ENCODE measurements around the gene MLANA. TPM values are rescaled to one million over a fixed set of nuclear protein-coding genes. Genes with fewer than 3 reads are reported as not detected.

Gene MLANA
- total and polyA plus RNA-seq, 7 donors, result 0.03 TPM; not detected in 6

- Histone ChIP-seq H3K4me3 (no peak overlapping the region), H3K9me3 (no peaks in the 10 kb centered on the region), H3K4me1 (no peaks in the 10 kb centered on the region), H3K27ac (no peak overlapping the region), H3K36me3 (ENCODE audit: insufficient read depth in 1 of 2, low read depth in 1 of 2) (peaks cover 0 to 28% of the 10 kb centered on the region in 2 donors), H3K27me3 (ENCODE audit: insufficient read depth in 3 of 3, low read length in 2 of 3) (no peaks in the 10 kb centered on the region)
- TF ChIP-seq CTCF (IDR thresholded peaks at IDR 0.05), result no peak
- 93 to 95% (median 93%) methylated on average over 4 of the region's 4 CpGs for WGBS, 3 donors
- ATAC-seq (no peak), DNase-seq (no peak)
- intact Hi-C loops (cut with DNase I), result no loop called here
These were observed 26.6 kb downstream of the MLANA start for GRCh38 chr9:5917273-5917672.

- H3K27ac ChIP-seq, result no peak overlapping the region
- peaks cover 0 to 35% of the 10 kb centered on the region in 2 donors for H3K36me3 ChIP-seq (ENCODE audit: insufficient read depth in 1 of 2, low read depth in 1 of 2)
- no peaks in the 10 kb centered on the region for H3K9me3 ChIP-seq
- no peak overlapping the region for H3K4me3 ChIP-seq
- TF ChIP-seq CTCF (IDR thresholded peaks at IDR 0.05), result no peak
- H3K27me3 ChIP-seq (ENCODE audit: insufficient read depth in 3 of 3, low read length in 2 of 3), result no peaks in the 10 kb centered on the region
- ATAC-seq (no peak), DNase-seq (no peak)
- no peaks in the 10 kb centered on the region for H3K4me1 ChIP-seq
- intact Hi-C loops (cut with DNase I), result no loop called here
- WGBS, 3 donors, result 63 to 66% (median 65%) methylated on average over 3 of the region's 3 CpGs
These were observed 27.2 kb downstream of the MLANA start for GRCh38 chr9:5917888-5918287.

- Histone ChIP-seq H3K27ac (no peak overlapping the region), H3K9me3 (no peaks in the 10 kb centered on the region), H3K4me1 (no peaks in the 10 kb centered on the region), H3K27me3 (ENCODE audit: insufficient read depth in 3 of 3, low read length in 2 of 3) (no peaks in the 10 kb centered on the region), H3K4me3 (no peak overlapping the region), H3K36me3 (ENCODE audit: insufficient read depth in 1 of 2, low read depth in 1 of 2) (peaks cover 0 to 40% of the 10 kb centered on the region in 2 donors)
- WGBS, 3 donors, result 92 to 98% (median 93%) methylated on average over 3 of the region's 3 CpGs
- DNase-seq (no peak), ATAC-seq (no peak)
- no peak for TF ChIP-seq CTCF (IDR thresholded peaks at IDR 0.05)
- intact Hi-C loops (cut with DNase I), result no loop called here
These were observed 27.8 kb downstream of the MLANA start for GRCh38 chr9:5918460-5918859.

- intact Hi-C loops (cut with DNase I), result no loop called here
- Histone ChIP-seq H3K27me3 (ENCODE audit: insufficient read depth in 3 of 3, low read length in 2 of 3) (no peaks in the 10 kb centered on the region), H3K27ac (no peak overlapping the region), H3K9me3 (no peaks in the 10 kb centered on the region), H3K4me1 (no peaks in the 10 kb centered on the region), H3K36me3 (ENCODE audit: insufficient read depth in 1 of 2, low read depth in 1 of 2) (peaks cover 2 to 57% of the 10 kb centered on the region in 2 donors), H3K4me3 (no peak overlapping the region)
- ATAC-seq, result no peak
- no peak for TF ChIP-seq CTCF (IDR thresholded peaks at IDR 0.05)
- no peak for DNase-seq
- WGBS, 3 donors, result 96 to 100% (median 97%) methylated on average over 2 of the region's 2 CpGs
These were observed 30.2 kb downstream of the MLANA start for GRCh38 chr9:5920860-5921328.

- H3K9me3 ChIP-seq, result no peaks in the 10 kb centered on the region
- no peak for TF ChIP-seq CTCF (IDR thresholded peaks at IDR 0.05)
- ATAC-seq (no peak), DNase-seq (no peak)
- intact Hi-C loops (cut with DNase I), result no loop called here
- no peaks in the 10 kb centered on the region for H3K4me1 ChIP-seq
- no peaks in the 10 kb centered on the region for H3K27me3 ChIP-seq (ENCODE audit: insufficient read depth in 3 of 3, low read length in 2 of 3)
- H3K27ac ChIP-seq, result no peak overlapping the region
- WGBS, 3 donors, result 78 to 98% (median 93%) methylated on average over 2 of the region's 2 CpGs
- H3K36me3 ChIP-seq (ENCODE audit: insufficient read depth in 1 of 2, low read depth in 1 of 2), result peaks cover 2 to 61% of the 10 kb centered on the region in 2 donors
- no peak overlapping the region for H3K4me3 ChIP-seq
These were observed 31.5 kb downstream of the MLANA start for GRCh38 chr9:5922192-5922591.
